HEK293T (cell line): ENCODE measurements around the gene DNAH14.

ENCODE experiments used
- ARNT ChIP-seq: fragments of 450-650 bp; IDR thresholded peaks from 2 replicates; pipeline ENCODE4 v1.6.1; 2017; ENCODE audit warnings: mild to moderate bottlenecking
- BHLHE40 ChIP-seq: fragments of 450-650 bp; IDR thresholded peaks from 2 replicates; pipeline ENCODE4 v1.6.1; 2016; ENCODE audit warnings: mild to moderate bottlenecking, moderate library complexity, borderline replicate concordance
- CTBP1 ChIP-seq: fragments of 450-650 bp; IDR thresholded peaks from 2 replicates; pipeline ENCODE4 v1.6.1; 2016; ENCODE audit warnings: borderline replicate concordance
- ELF4 ChIP-seq: fragments of 450-650 bp; IDR thresholded peaks from 2 replicates; pipeline ENCODE4 v1.6.1; 2017; ENCODE audit warnings: antibody characterized with exemption
- FOXA1 ChIP-seq: fragments of 450-650 bp; IDR thresholded peaks from 2 replicates; pipeline ENCODE4 v1.6.1; 2016; ENCODE audit warnings: mild to moderate bottlenecking
- FOXK2 ChIP-seq: fragments of 450-650 bp; IDR thresholded peaks from 2 replicates; pipeline ENCODE4 v1.6.1; 2016; ENCODE audit warnings: mild to moderate bottlenecking
- FOXM1 ChIP-seq: fragments of 450-650 bp; IDR thresholded peaks from 2 replicates; pipeline ENCODE4 v1.6.1; 2017; ENCODE audit warnings: mild to moderate bottlenecking, borderline replicate concordance
- L3MBTL2 ChIP-seq: fragments of 450-650 bp; conservative IDR thresholded peaks from 2 replicates; pipeline ENCODE4 v1.6.1; 2016; ENCODE audit warnings: mild to moderate bottlenecking
- SUZ12 ChIP-seq: fragments of 450-650 bp; IDR thresholded peaks from 2 replicates; pipeline ENCODE4 v1.6.1; 2016; ENCODE audit warnings: mild to moderate bottlenecking
- TF ChIP-seq, protein P1 (sequence below): fragments of 450-650 bp; IDR thresholded peaks from 2 replicates; pipeline ENCODE4 v1.6.1; 2016

- no peak for TF ChIP-seq ARNT
- TF ChIP-seq, protein P1, sequence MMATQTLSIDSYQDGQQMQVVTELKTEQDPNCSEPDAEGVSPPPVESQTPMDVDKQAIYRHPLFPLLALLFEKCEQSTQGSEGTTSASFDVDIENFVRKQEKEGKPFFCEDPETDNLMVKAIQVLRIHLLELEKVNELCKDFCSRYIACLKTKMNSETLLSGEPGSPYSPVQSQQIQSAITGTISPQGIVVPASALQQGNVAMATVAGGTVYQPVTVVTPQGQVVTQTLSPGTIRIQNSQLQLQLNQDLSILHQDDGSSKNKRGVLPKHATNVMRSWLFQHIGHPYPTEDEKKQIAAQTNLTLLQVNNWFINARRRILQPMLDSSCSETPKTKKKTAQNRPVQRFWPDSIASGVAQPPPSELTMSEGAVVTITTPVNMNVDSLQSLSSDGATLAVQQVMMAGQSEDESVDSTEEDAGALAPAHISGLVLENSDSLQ = no peak
- TF ChIP-seq FOXA1 = no peak
- no peak for TF ChIP-seq FOXM1
- no peak for TF ChIP-seq ELF4
- TF ChIP-seq SUZ12 = no peak
- TF ChIP-seq BHLHE40 = no peak
- no peak for TF ChIP-seq L3MBTL2
- no peak for TF ChIP-seq CTBP1
- no peak for TF ChIP-seq FOXK2
These were observed 58.6 kb downstream of the DNAH14 start for GRCh38 chr1:224988042-224988441.
